H1 (cell line): ENCODE measurements around the gene DNAJC11. TPM values are rescaled to one million over a fixed set of nuclear protein-coding genes. Genes with fewer than 3 reads are reported as not detected.

Experiments
- CTCF ChIA-PET: fragments of 300-600 bp; sonication (Branson Sonifier 250); formaldehyde crosslinking; loops from one replicate; lab custom pipeline; 2021; ENCODE audit not compliant: partially characterized antibody; lab: Charles Lee
- POLR2A ChIA-PET: fragments of 300-600 bp; sonication (Branson Sonifier 250); formaldehyde crosslinking; loops from one replicate; lab custom pipeline; 2021; ENCODE audit warnings: inconsistent platforms; ENCODE audit not compliant: partially characterized antibody; lab: Charles Lee
- DNase-seq, 2 experiments: peaks; one replicate each; pipeline versions ENCODE4 v3.0.0 to v3.0.0-alpha.2; 2010 to 2022; ENCODE audit warnings: low spot score in 2 of 2, low read depth in 1 of 2, mixed read lengths in 1 of 2
- FAIRE-seq: peaks from 2 replicates; lab custom pipeline; 2011; peaks lifted over from hg19 to GRCh38; lab: Jason Lieb, UNC
- H2AFZ ChIP-seq: 2 replicates; pipeline ENCODE4 v1.8.1; 2012; ENCODE audit warnings: low read length, inconsistent platforms
- H2AK5ac ChIP-seq: 2 replicates; pipeline ENCODE4 v1.6.1; 2013; ENCODE audit warnings: low read depth, low read length
- H2BK120ac ChIP-seq: replicated peaks from 2 replicates; pipeline ENCODE3; 2013; ENCODE audit warnings: low read depth, low read length, inconsistent platforms
- H2BK12ac ChIP-seq: 2 replicates; pipeline ENCODE4 v1.6.1; 2013; ENCODE audit warnings: low read depth, low read length
- H2BK15ac ChIP-seq: 2 replicates; pipeline ENCODE4 v1.6.1; 2013; ENCODE audit warnings: low read length
- H2BK20ac ChIP-seq: 2 replicates; pipeline ENCODE4 v1.6.1; 2013; ENCODE audit warnings: low read length
- H2BK5ac ChIP-seq: 2 replicates; pipeline ENCODE4 v1.6.1; 2013; ENCODE audit warnings: low read depth, low read length
- H3K14ac ChIP-seq: 2 replicates; pipeline ENCODE4 v1.6.1; 2013; ENCODE audit warnings: inconsistent platforms; ENCODE audit not compliant: insufficient read length
- H3K18ac ChIP-seq: 2 replicates; pipeline ENCODE4 v1.6.1; 2013; ENCODE audit warnings: low read length; ENCODE audit errors: extremely low read depth
- H3K23ac ChIP-seq: 2 replicates; pipeline ENCODE4 v1.6.1; 2013; ENCODE audit warnings: inconsistent platforms; ENCODE audit not compliant: insufficient read length
- H3K23me2 ChIP-seq: 2 replicates; pipeline ENCODE4 v1.6.1; 2013; ENCODE audit warnings: low read depth, low read length
- H3K27ac ChIP-seq: 2 replicates; pipeline ENCODE4 v1.6.1; 2011; ENCODE audit warnings: low read depth, low read length, inconsistent platforms
- H3K27me3 ChIP-seq, 4 experiments: replicated peaks in 1 of 4; 1 replicate in 1 of 4; 2 replicates in 3 of 4; pipeline versions ENCODE4 v1.6.1 to v1.8.1; 2011 to 2013; ENCODE audit warnings: low read length in 3 of 4, mild to moderate bottlenecking in 3 of 4, inconsistent platforms in 2 of 4, mixed read lengths in 2 of 4, moderate library complexity in 1 of 4; ENCODE audit not compliant: control insufficient read depth in 3 of 4, insufficient read depth in 3 of 4; ENCODE audit errors: extremely low read depth in 1 of 4
- H3K36me3 ChIP-seq, 4 experiments: 2 replicates each; pipeline versions ENCODE4 v1.6.1 to v1.8.1; 2011 to 2013; ENCODE audit warnings: mild to moderate bottlenecking in 4 of 4, low read length in 3 of 4, moderate library complexity in 2 of 4, control low read depth in 1 of 4, inconsistent platforms in 1 of 4; ENCODE audit not compliant: insufficient read depth in 4 of 4, control insufficient read depth in 2 of 4
- H3K4ac ChIP-seq: replicated peaks from 2 replicates; pipeline ENCODE3; 2013; ENCODE audit warnings: low read length, low read depth, mixed read lengths, inconsistent platforms; ENCODE audit not compliant: insufficient read length
- H3K4me1 ChIP-seq, 4 experiments: replicated peaks in 1 of 4; 1 replicate in 1 of 4; 2 replicates in 3 of 4; pipeline versions ENCODE4 v1.6.1 to v1.8.1; 2011 to 2013; ENCODE audit warnings: low read length in 3 of 4, inconsistent platforms in 2 of 4, mixed read lengths in 1 of 4; ENCODE audit not compliant: insufficient read depth in 4 of 4, control insufficient read depth in 3 of 4
- H3K4me2 ChIP-seq, 2 experiments: 2 replicates each; pipeline versions ENCODE4 v1.6.1 to v1.8.1; 2011 to 2013; ENCODE audit warnings: low read depth in 2 of 2, low read length in 2 of 2, control low read depth in 1 of 2, inconsistent platforms in 1 of 2, mild to moderate bottlenecking in 1 of 2; ENCODE audit not compliant: insufficient read depth in 1 of 2
- H3K4me3 ChIP-seq, 4 experiments: fragments of 200-600, 300-600 bp in 1 of 4; sonication (generic), shearing (Covaris generic), sonication (Bioruptor Twin) in 1 of 4; 2 replicates each; pipeline versions ENCODE4 v1.5.1 to v1.8.1; 2011 to 2016; ENCODE audit warnings: low read length in 4 of 4, low read depth in 3 of 4, control low read depth in 2 of 4, inconsistent platforms in 2 of 4, mild to moderate bottlenecking in 2 of 4, mixed read lengths in 1 of 4, moderate library complexity in 1 of 4; ENCODE audit not compliant: insufficient read depth in 2 of 4; ENCODE audit errors: extremely low read depth in 1 of 4
- H3K56ac ChIP-seq: replicated peaks from 2 replicates; pipeline ENCODE3; 2013; ENCODE audit warnings: low read depth, mild to moderate bottlenecking, mixed read lengths, low read length, inconsistent platforms; ENCODE audit not compliant: insufficient read length
- H3K79me1 ChIP-seq: 2 replicates; pipeline ENCODE4 v1.6.1; 2013; ENCODE audit warnings: low read depth, low read length, control low read depth
- H3K79me2 ChIP-seq, 2 experiments: 2 replicates each; pipeline versions ENCODE4 v1.6.1 to v1.8.1; 2012 to 2013; ENCODE audit warnings: low read length in 2 of 2, mild to moderate bottlenecking in 2 of 2, inconsistent platforms in 1 of 2; ENCODE audit not compliant: insufficient read depth in 2 of 2, control insufficient read depth in 1 of 2
- H3K9ac ChIP-seq, 4 experiments: replicated peaks in 1 of 4; 1 replicate in 1 of 4; 2 replicates in 3 of 4; pipeline versions ENCODE4 v1.6.1 to v1.8.1; 2011 to 2013; ENCODE audit warnings: low read depth in 3 of 4, low read length in 3 of 4, control low read depth in 2 of 4, mild to moderate bottlenecking in 2 of 4, moderate library complexity in 2 of 4, inconsistent platforms in 1 of 4; ENCODE audit errors: extremely low read depth in 1 of 4
- H3K9me3 ChIP-seq, 2 experiments: 2 replicates each; pipeline versions ENCODE4 v1.6.1 to v1.8.1; 2012 to 2013; ENCODE audit warnings: mild to moderate bottlenecking in 2 of 2, moderate library complexity in 2 of 2, control low read depth in 1 of 2, inconsistent platforms in 1 of 2, low read depth in 1 of 2, low read length in 1 of 2, mixed read lengths in 1 of 2; ENCODE audit not compliant: insufficient read depth in 2 of 2
- H4K20me1 ChIP-seq, 2 experiments: replicated peaks in 1 of 2; 2 replicates each; pipeline versions ENCODE3 to v1.8.1; 2011 to 2013; ENCODE audit warnings: inconsistent platforms in 2 of 2, low read length in 2 of 2, mild to moderate bottlenecking in 1 of 2; ENCODE audit not compliant: insufficient read depth in 2 of 2, control insufficient read depth in 1 of 2
- H4K5ac ChIP-seq: 2 replicates; pipeline ENCODE4 v1.6.1; 2013; ENCODE audit warnings: low read length, low read depth, mixed read lengths, inconsistent platforms; ENCODE audit not compliant: insufficient read length
- H4K8ac ChIP-seq: 2 replicates; pipeline ENCODE4 v1.8.0; 2013; ENCODE audit warnings: mild to moderate bottlenecking, moderate library complexity, low read length, inconsistent platforms; ENCODE audit not compliant: insufficient read depth; ENCODE audit errors: extremely low read depth
- H4K91ac ChIP-seq: replicated peaks from 2 replicates; pipeline ENCODE3; 2013; ENCODE audit warnings: low read length, mixed read lengths, inconsistent platforms; ENCODE audit not compliant: insufficient read length
- WGBS, 2 experiments: shearing (Covaris generic) in 1 of 2; methylation state at CpG; one replicate each; pipeline versions ENCODE4 v1.1.6 to v1.1.7; 2013 to 2015; ENCODE audit warnings: low lambda C conversion rate in 2 of 2, mixed read lengths in 2 of 2, inconsistent platforms in 1 of 2, low coverage in 1 of 2, missing lambda C conversion rate in 1 of 2; ENCODE audit not compliant: insufficient replicate concordance in 2 of 2, insufficient coverage in 1 of 2, insufficient read length in 1 of 2; ENCODE audit errors: extremely low coverage in 1 of 2, missing lambda C conversion rate in 1 of 2; 5-methylcytosine and 5-hydroxymethylcytosine counted together
- polyA plus RNA-seq, 7 experiments: library from polyadenylated mRNA; depleted of rRNA in 3 of 7; stranded (reverse) in 5 of 7; unstranded in 2 of 7; fragments of >200 nt in 5 of 7; fragments of 200-250 nt in 2 of 7; gene quantifications; 1 replicate in 5 of 7; 2 replicates in 1 of 7; 4 replicates in 1 of 7; pipeline versions ENCODE4 v1.2.1 to v1.2.3, GENCODE V29; 2011 to 2013; ENCODE audit warnings: missing spikeins in 2 of 7, mixed read lengths in 2 of 7
- total RNA-seq: library from RNA; stranded (reverse); fragmentation: NEBNext Ultra II Directional; extraction: Animal tissue kit (Norgen Biotek cat#: 25700); gene quantifications from 2 replicates; pipeline ENCODE4 v1.2.1, GENCODE V29; 2021

The DNAJC11 gene
- total and polyA plus RNA-seq, 2 of the 8 experiments (the other 6 are each of a cell fraction or from before 2014, with no cell fraction given): 43.9 to 90.9 TPM

DNA sequence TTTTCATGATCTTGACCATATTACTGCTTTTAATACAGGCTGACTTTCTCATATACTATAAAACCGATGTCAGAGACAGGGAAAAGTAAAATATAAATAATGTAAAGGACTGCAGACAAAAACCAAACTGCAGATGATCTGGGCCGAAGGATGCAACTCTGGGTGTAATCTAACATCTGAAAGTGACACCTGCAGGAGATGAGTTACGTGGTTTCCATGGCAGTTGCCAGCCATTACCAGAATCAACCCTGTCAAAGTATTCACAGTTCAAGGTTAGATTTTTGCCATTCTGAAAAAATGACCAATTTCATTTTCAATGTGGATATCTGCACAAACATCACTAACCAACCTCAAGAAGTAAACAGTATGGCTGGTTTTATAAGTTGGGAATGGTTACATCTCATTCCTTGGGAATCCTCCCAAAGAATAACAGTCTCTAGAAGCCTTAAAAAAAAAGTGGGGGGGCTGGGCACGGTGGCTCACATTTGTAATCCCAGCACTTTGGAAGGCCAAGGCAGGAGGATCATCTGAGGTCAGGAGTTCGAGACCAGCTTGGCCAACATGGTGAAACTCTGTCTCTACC, 27.7 kb downstream of the DNAJC11 start:
- POLR2A ChIA-PET: no interaction called here
- Histone ChIP-seq H2BK120ac (no peak overlapping the region), H3K18ac (no peak overlapping the region), H2AFZ (no peak overlapping the region), H4K5ac (no peak overlapping the region), H3K23me2 (no peaks in the 10 kb centered on the region), H2BK12ac (no peak overlapping the region), H3K36me3 (peaks cover 17 to 47% (median 28%) of the 10 kb centered on the region in 4 experiments), H3K4me3 (no peak overlapping the region), H3K4me2 (no peak overlapping the region), H2BK20ac (no peak overlapping the region), H3K79me1 (peaks cover 2% of the 10 kb centered on the region; the same call in 1 of the 2 replicates), H3K9me3 (no peaks in the 10 kb centered on the region), H2BK5ac (no peak overlapping the region), H2BK15ac (no peak overlapping the region), H3K27me3 (no peaks in the 10 kb centered on the region), H4K8ac (no peak overlapping the region), H3K14ac (no peak overlapping the region), H3K23ac (no peak overlapping the region), H3K9ac (no peak overlapping the region), H4K91ac (no peak overlapping the region), H2AK5ac (no peak overlapping the region), H3K56ac (no peak overlapping the region), H3K4ac (no peak overlapping the region), H3K79me2 (peaks cover 0 to 4% of the 10 kb centered on the region in 2 experiments; a peak in 2 of 4 replicates), H3K4me1 (no peaks in the 10 kb centered on the region), H3K27ac (no peak overlapping the region), H4K20me1 (peaks cover 0 to 1% of the 10 kb centered on the region in 2 experiments)
- no peak for DNase-seq
- CTCF ChIA-PET: interaction anchor here (0.6 to 0.7 kb wide), 3 partner anchors 9 to 610 kb away, joined by 3 read pairs; no protein-coding TSS in a partner anchor
- 91% methylated on average over 5 of the region's 5 CpGs; no CpG with 5 or more reads in 1 of the 2 experiments for WGBS, 2 experiments
- FAIRE-seq: no peak
